ENCODE measurements around the gene MED16.
"Not testable (repeated sequence)": the region's sequence is repeated elsewhere in the genome, so short reads cannot be mapped to it uniquely, and the experiment has no call there.

MED16 gene

GRCh38 chr19:870963-871401 lies 22.0 kb downstream of the MED16 start:
- no peak for DNase-seq

- no peak for DNase-seq
Measured at GRCh38 chr19:870314-870713, 22.7 kb downstream of the MED16 start.

- no peak for DNase-seq
Measured at GRCh38 chr19:869245-870177, 23.5 kb downstream of the MED16 start.

- DNase-seq = no peak
Measured at GRCh38 chr19:868458-869244, 24.3 kb downstream of the MED16 start.

- no peak for DNase-seq
Measured at GRCh38 chr19:867855-868457, 25.0 kb downstream of the MED16 start.

GRCh38 chr19:867301-867793 lies 25.6 kb downstream of the MED16 start:
- no peak for DNase-seq

- no peak for DNase-seq
Measured at GRCh38 chr19:866769-867300, 26.2 kb downstream of the MED16 start.

- no peak for DNase-seq
Measured at GRCh38 chr19:863315-863620, 29.7 kb downstream of the MED16 start.

- DNase-seq = no peak
Measured at GRCh38 chr19:862581-863314, 30.2 kb downstream of the MED16 start.

GRCh38 chr19:861756-862580 lies 31.0 kb downstream of the MED16 start:
- no peak for DNase-seq

- DNase-seq = no peak
Measured at GRCh38 chr19:861141-861755, 31.7 kb downstream of the MED16 start.

- DNase-seq = no peak
Measured at GRCh38 chr19:858868-859843, 33.8 kb downstream of the MED16 start, which contains the start of gene CFD. Gene CFD (plus strand): TSS chr19:859664. CDS start chr19:859690, 26 bp downstream.

- DNase-seq = no peak
Measured at GRCh38 chr19:858284-858683, 34.7 kb downstream of the MED16 start.

GRCh38 chr19:855566-856120 lies 37.3 kb downstream of the MED16 start:
- no peak for DNase-seq

- no peak for DNase-seq
Measured at GRCh38 chr19:855142-855541, 37.8 kb downstream of the MED16 start.

GRCh38 chr19:854549-854948 lies 38.4 kb downstream of the MED16 start:
- DNase-seq = no peak

- DNase-seq = not testable (repeated sequence)
Measured at GRCh38 chr19:853614-854220, 39.3 kb downstream of the MED16 start.

GRCh38 chr19:853014-853585 lies 39.9 kb downstream of the MED16 start:
- DNase-seq = no peak
